Measurements from ENCODE around the gene HOXA7. TPM values are rescaled to one million over a fixed set of nuclear protein-coding genes. Genes with fewer than 3 reads are reported as not detected.

Gene HOXA7
- total RNA-seq, 2 experiments from 2014 or later = not detected

DNA sequence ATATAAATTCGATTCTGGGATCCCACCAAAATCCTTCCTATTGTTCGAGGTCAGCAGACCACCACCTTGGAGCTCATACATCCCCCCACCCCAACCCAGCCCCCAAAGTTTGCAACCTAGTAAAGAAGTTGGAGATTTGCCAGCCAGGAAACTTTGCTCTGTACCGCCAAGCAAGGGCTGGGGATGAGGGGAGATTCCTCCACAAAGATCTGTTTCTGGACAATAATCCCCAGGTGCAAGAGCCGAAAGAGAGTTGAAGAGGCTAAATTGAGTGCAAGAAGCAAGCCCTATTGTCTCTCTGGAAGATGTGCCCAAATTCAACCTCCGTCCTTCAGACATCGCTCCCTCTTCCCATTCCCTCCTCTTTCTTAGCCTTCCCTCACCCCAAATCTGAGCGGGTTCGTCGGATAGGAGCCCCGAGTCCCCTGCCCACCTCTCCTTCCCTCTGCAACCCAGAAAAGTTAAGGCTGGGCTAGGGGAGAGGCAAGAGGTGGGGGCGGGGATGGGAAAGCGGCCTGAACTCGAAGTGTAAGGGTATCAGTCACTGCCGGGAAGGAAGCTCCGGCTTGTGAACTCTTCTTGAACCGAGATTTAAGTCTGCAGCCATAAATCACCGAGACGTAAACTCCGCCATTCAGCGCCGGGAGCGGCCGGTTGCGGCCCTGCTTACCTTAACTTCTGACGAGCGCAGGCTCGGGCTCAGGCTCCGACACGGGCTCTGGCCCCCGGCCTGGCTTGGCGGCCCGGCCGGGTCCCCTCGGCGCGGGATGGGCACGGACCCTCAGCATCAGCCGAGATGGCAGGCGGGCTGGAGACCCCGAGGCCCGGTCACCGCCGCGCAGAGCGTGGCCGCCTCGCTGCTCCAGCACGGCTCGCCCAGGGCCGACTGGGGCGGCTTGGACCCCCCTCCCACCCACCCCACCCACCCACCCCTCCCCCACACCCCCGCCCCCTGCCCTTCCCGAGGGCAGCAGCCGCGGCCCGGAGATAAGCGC is 43.2 kb downstream of the HOXA7 start:
- ChIA-PET POLR2A (no interaction called here), CTCF (no interaction called here)
- H3K27ac Mint-ChIP-seq = no peak overlapping the region
- DNase-seq = no peak
- H3K9me3 Mint-ChIP-seq = no peaks in the 10 kb centered on the region
- no peaks in the 10 kb centered on the region for H3K36me3 Mint-ChIP-seq (ENCODE audit: low read depth)
- no peak overlapping the region for H3K4me3 Mint-ChIP-seq
- H3K4me1 Mint-ChIP-seq = no peaks in the 10 kb centered on the region
- no peaks in the 10 kb centered on the region for H3K27me3 Mint-ChIP-seq

DNA sequence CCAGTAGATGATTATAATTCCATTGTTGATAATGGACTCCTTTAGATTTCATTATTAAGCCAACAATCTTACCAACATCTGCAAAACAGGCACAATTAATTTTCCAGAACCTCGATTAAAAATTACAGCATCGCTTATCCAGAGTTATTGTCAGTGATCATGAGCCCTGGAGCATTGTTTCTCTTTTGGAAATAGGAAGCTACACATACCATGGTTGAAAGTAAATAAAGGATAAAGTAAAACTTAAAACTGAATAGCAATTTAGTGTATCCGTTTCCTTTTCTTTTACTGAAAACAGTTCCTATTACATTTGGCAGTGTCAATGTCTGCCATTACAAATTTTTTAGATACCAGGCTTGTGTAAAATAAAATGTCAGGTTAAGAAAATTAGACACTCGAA is 44.1 kb downstream of the HOXA7 start:
- H3K4me1 Mint-ChIP-seq = no peaks in the 10 kb centered on the region
- CTCF ChIA-PET = no interaction called here
- H3K4me3 Mint-ChIP-seq = no peak overlapping the region
- H3K27me3 Mint-ChIP-seq = no peaks in the 10 kb centered on the region
- no peak overlapping the region for H3K27ac Mint-ChIP-seq
- POLR2A ChIA-PET = no interaction called here
- H3K36me3 Mint-ChIP-seq (ENCODE audit: low read depth) = no peaks in the 10 kb centered on the region
- DNase-seq = no peak
- H3K9me3 Mint-ChIP-seq = no peaks in the 10 kb centered on the region

DNA sequence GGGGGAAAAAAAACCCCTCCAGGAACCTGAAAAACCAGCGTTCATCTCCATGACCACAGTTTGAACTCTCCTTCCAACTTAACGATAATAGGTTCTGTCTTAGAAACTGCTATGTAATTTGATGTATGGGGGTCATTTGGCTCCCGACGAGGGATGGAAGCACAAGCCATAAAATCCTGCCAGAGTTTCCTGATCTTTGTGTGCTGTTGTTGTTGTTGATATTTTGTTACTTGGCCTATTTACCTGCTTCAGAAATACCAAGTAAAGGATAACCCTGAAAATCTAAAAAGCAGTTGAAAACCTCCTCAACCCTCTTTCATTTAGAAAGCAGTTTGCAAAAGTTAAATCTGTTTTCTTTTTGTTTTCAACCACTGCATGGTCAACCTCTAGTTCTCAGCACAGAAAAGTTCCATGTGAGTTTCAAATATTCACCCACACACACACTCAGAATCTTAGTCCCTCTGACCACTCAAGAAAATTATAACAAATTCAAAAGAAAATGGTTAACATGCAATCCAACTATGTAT is 44.7 kb downstream of the HOXA7 start:
- DNase-seq = no peak
- Mint-ChIP-seq H3K4me3 (no peak overlapping the region), H3K9me3 (no peaks in the 10 kb centered on the region), H3K27me3 (no peaks in the 10 kb centered on the region), H3K4me1 (no peaks in the 10 kb centered on the region), H3K27ac (no peak overlapping the region), H3K36me3 (ENCODE audit: low read depth) (no peaks in the 10 kb centered on the region)
- ChIA-PET POLR2A (no interaction called here), CTCF (no interaction called here)

DNA sequence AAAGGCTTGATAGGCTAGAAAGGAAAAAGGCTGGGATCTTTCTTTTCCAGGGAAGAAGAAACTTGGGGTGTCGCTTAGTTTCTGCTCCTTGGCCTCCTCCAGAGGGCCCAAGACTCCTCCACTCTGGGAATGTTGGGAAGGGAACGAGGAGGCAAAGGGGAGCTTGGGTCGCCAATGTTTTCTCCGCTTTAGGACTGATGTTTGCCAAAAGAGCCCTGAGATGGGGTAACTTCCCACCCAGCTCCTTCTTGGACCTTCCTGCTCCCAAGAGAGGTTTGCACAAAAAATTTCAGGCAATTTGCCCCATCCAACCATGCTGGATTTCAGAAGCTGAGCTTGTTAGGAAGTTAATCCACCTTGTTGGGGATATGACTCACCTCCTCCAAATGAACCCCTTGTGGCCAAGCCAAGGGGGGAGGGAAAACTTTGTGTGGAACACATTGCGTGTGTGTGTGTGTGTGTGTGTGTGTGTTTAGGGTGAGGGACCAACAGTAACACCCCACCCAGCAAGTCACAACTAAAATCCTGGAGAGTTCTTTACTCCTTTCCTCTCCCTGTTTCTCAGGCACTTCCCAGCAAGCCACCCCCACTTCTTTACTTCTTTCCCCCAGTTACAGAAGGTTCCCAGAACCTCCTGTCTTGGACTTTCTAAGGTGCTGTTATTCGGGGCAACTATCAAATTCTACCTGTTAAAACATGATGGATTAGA is 45.3 kb downstream of the HOXA7 start:
- Mint-ChIP-seq H3K27me3 (no peaks in the 10 kb centered on the region), H3K27ac (no peak overlapping the region), H3K4me1 (no peaks in the 10 kb centered on the region), H3K36me3 (ENCODE audit: low read depth) (no peaks in the 10 kb centered on the region), H3K9me3 (no peaks in the 10 kb centered on the region), H3K4me3 (no peak overlapping the region)
- no peak for DNase-seq
- CTCF ChIA-PET = no interaction called here
- POLR2A ChIA-PET = no interaction called here

DNA sequence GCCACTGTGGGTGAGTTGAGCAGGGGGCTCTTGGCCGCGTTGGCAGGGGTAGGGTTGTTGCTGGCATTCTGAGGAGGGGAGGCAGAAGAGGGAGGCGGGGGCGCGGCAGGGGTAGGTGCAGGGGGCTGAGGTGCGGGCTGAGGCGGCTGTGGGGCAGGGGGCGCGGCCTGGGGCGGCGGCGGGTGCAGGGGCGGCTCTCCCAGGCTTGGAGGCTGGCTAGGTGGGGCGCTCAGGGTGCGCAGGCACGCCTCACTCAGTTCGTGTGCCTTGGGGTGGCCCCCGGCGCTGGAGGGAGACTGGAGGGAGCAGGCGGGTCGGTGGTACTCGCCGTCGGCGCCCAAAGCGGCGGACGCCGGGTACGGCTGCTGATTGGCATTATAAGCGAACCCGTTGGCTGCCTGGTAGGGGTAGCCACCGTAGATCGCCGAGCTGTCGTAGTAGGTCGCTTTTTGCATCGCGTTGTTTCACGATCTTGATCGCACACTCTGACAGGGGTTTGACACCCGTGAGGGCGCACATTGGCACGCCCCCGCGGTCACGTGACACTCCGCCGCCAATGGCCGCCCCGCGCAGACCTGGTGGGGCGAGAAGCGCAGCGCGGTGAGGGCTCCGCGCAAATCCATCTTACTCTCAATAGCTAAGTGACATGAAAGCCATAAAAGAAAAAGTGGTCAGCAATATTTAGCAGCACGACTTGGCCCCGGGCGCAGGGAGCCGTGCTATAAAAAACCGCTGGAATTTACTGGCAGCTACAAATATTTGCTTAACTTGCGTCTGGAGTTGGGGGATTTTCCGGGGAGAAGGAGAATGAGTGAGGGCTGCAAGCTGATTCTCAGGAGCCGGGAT is 46.1 kb downstream of the HOXA7 start:
- H3K27me3 Mint-ChIP-seq = no peaks in the 10 kb centered on the region
- DNase-seq = no peak
- no peaks in the 10 kb centered on the region for H3K9me3 Mint-ChIP-seq
- H3K4me1 Mint-ChIP-seq = no peaks in the 10 kb centered on the region
- POLR2A ChIA-PET = no interaction called here
- no peaks in the 10 kb centered on the region for H3K36me3 Mint-ChIP-seq (ENCODE audit: low read depth)
- CTCF ChIA-PET = no interaction called here
- H3K27ac Mint-ChIP-seq = no peak overlapping the region
- H3K4me3 Mint-ChIP-seq = no peak overlapping the region

DNA sequence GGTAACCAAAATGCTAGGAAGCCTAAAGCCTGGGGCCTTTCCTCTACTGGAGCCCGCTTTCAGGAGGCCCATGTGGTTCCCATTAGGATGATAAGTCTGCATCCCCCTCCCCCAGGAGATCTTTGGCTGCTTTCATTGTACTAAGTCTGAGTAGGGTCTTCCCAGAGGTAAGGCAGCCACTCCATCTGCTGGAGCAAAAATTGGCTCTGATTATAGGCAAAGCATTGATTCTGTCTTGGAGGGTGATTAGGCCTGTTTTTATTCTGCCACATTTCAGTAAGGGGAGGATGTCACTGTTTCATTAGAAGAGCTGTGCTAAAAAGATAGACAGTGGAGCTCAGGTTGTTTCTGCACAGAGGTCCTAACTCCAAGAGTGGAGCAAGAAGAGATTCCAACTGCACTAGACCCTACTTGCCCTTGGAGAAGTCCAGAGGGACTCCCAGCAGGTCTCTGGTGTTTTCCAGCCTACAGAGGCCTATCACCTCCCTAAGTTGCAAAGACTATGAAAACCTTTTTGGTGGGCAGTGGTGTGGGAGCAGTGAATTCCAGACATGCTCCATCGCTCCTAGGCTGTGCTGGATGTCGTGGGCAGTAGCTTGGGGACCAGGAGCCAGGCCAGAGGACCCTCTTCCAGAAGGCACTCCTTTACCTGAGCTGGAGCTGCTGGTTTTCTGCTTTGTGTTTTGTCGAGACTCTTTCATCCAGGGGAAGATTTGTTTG is 46.8 kb downstream of the HOXA7 start:
- Mint-ChIP-seq H3K9me3 (no peaks in the 10 kb centered on the region), H3K27me3 (peaks cover 3% of the 10 kb centered on the region)

DNA sequence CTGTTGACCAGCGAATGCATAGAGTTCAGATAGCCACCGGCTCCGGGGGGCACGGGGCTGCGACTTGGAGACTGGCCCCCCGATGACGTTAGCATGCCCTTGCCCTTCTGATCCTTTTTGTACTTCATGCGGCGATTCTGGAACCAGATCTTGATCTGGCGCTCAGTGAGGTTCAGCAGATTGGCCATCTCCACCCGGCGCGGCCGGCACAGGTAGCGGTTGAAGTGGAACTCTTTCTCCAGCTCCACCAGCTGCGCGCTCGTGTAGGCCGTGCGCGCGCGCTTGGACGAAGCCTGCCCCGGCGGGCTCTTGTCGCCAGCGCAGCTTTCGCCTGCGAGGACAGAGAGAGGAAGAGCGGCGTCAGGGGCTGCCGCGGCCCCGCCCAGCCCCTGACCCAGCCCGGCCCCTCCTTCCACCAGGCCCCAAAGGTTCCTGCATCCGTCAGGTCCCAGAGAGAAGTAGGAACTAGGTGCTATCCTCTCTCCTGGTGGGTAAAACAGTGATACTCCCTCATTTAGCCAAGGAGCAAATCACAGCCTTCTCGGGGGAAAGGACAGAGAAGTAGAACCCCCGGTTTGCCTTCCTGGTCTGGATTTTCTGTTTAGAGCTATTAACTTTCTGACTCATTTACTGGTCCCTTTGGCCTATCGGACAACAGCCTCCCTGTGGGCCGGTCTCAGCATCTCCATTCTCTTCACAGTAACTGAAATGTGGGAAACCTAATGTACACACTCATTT is 47.9 kb downstream of the HOXA7 start:
- no peak for DNase-seq
- Mint-ChIP-seq H3K4me3 (no peak overlapping the region), H3K9me3 (no peaks in the 10 kb centered on the region), H3K27ac (no peak overlapping the region), H3K27me3 (peaks cover 13% of the 10 kb centered on the region), H3K36me3 (ENCODE audit: low read depth) (no peaks in the 10 kb centered on the region), H3K4me1 (no peaks in the 10 kb centered on the region)
- CTCF ChIA-PET = interaction anchor here (0.6 to 1.0 kb wide), 3 partner anchors 11 to 1057 kb away, joined by 3 read pairs; no protein-coding TSS in a partner anchor
- POLR2A ChIA-PET = no interaction called here

More for the DNA sequence above, 46.8 kb downstream of the HOXA7 start:
- Mint-ChIP-seq H3K4me3 (no peak overlapping the region), H3K36me3 (ENCODE audit: low read depth) (no peaks in the 10 kb centered on the region), H3K27ac (no peak overlapping the region), H3K4me1 (no peaks in the 10 kb centered on the region)
- no peak for DNase-seq
- POLR2A ChIA-PET = no interaction called here
- CTCF ChIA-PET = interaction anchor here (0.6 to 1.0 kb wide), 2 partner anchors 10 to 1058 kb away, joined by 3 read pairs; no protein-coding TSS in a partner anchor

DNA sequence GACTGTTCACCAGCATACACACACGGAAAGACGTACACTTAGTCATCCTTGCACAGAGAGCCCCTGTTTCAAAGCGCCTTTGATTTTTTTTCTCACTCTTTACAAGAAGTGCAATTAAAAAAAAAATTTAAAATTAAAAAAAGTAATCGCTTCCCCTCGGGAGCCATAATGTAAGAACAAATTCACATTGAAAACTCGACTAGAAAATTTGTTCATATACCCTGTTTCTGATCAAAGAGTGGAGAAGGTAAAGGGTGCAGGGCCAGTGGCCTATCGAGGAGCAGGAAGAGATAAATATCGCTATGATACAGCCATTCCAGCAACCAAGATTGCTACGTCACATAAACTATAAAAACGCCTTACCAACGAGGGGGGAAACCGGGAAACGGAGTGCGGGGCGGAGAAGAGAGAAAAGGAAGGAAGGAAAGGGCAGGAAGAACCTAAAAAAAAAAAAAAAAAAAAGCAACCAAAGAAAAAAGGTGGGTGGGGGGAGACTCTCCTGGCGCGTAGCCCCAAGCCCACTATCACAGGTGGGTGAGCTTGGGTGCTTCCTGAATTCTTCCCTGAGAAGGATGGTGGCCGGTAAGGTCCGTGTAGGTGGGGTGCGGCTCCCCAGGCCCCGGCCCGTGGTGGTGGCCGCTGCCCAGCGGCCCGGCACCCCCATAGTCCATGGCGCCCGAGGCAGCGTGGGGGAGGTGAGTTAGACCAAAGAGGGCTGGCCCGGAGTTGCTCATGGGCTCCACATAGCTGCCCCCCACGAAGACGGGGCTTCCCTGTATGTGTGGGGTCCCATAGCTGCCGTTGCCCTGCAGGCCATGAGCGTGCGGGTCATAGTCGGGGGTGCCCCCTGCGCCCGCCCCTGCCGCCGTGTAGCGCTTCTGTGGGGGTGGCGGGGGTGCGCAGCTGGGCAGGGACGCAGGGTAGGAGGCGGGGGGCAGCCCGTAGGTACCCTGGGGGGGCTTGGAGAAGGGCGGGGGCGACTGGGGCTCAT is 48.8 kb downstream of the HOXA7 start:
- H3K36me3 Mint-ChIP-seq (ENCODE audit: low read depth) = no peaks in the 10 kb centered on the region
- POLR2A ChIA-PET = no interaction called here
- H3K4me3 Mint-ChIP-seq = no peak overlapping the region
- H3K27me3 Mint-ChIP-seq = peaks cover 22% of the 10 kb centered on the region
- H3K27ac Mint-ChIP-seq = no peak overlapping the region
- CTCF ChIA-PET = interaction anchor here (0.6 kb wide), 1 partner anchor 738 kb away, joined by 3 read pairs; no protein-coding TSS in a partner anchor
- no peaks in the 10 kb centered on the region for H3K9me3 Mint-ChIP-seq
- H3K4me1 Mint-ChIP-seq = peaks cover 3% of the 10 kb centered on the region
- DNase-seq = no peak

DNA sequence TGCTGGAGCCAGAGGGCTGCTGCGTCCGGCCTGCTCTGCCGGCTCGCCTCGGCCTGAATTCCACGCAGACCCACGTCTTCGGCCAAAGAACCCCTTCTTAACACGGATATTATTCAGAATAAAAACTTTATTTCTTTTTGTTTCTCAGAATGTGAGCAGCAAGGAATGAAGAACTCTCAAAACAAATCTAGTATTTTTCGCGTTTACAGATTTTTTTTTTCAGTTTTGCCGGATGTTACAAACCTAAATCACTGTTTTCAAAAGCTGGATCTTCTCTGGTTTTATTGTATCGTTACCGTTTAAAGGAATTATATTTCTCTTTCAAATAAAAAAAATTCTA is 49.6 kb downstream of the HOXA7 start:
- H3K4me3 Mint-ChIP-seq = no peak overlapping the region
- no peaks in the 10 kb centered on the region for H3K36me3 Mint-ChIP-seq (ENCODE audit: low read depth)
- POLR2A ChIA-PET = no interaction called here
- H3K27ac Mint-ChIP-seq = no peak overlapping the region
- H3K27me3 Mint-ChIP-seq = peaks cover 29% of the 10 kb centered on the region
- CTCF ChIA-PET = no interaction called here
- H3K9me3 Mint-ChIP-seq = no peaks in the 10 kb centered on the region
- DNase-seq = no peak
- H3K4me1 Mint-ChIP-seq = peaks cover 6% of the 10 kb centered on the region

DNA sequence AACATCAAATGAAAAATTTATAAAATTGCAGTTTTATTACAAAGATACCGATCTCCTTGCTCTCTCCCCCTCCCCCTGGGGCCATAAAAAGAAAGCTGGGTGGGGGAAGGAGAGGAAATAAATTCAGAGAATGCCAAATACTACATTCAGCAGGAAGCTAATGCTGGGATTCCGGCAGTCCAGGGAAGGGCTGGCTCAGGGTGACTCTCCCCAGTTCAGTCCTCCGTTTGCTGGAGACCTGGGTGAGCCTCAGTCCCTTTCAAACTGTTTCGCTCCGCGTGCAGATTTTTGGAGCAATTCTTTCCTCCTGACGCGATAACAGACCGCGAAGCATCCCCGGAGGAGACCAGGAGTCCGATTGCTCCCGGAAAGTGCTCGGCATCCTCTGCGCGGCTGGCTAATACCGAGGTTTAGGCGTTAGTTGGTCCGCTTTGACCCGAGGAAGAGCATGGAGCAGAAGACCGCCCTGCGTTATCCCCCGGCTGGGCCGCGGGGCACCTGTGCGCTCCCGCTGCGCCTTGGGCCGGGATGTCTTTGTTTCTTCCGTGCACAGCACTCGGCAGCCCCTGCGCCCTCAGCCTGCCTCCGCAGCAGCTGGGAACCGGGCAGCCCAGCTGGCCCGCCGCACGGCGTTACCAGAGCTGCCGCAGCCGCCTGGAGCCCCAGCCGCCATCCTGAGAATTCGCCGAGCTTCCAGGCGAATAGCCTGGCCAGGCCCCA is 50.1 kb downstream of the HOXA7 start:
- Mint-ChIP-seq H3K36me3 (ENCODE audit: low read depth) (peaks cover 3% of the 10 kb centered on the region), H3K27me3 (peaks cover 34% of the 10 kb centered on the region), H3K4me1 (peaks cover 6% of the 10 kb centered on the region), H3K27ac (no peak overlapping the region), H3K9me3 (no peaks in the 10 kb centered on the region), H3K4me3 (no peak overlapping the region)
- DNase-seq = no peak
- POLR2A ChIA-PET = no interaction called here
- CTCF ChIA-PET = interaction anchor here (1.4 kb wide), 1 partner anchor 10 kb away, joined by 3 read pairs; the partner anchor contains the start of gene HOXA1

Data from activated CD4-positive, alpha-beta memory T cell treated with anti-CD3 and anti-CD28 coated beads, Interleukin-2, amount 10 ng/mL, durations not matched to agents 7 days and 5 days (primary cell).